Duodenal mucosa (tissue), 2 donors: ENCODE data around the gene UBE2M.

ENCODE experiments used
- H3K27ac ChIP-seq: one replicate; pipeline ENCODE4 v1.7.0; 2013; ENCODE audit warnings: low read depth, low read length
- H3K27me3 ChIP-seq, 2 donors: one replicate each; pipeline ENCODE4 v1.7.0; 2013; ENCODE audit warnings: low read length in 2 of 2, control low read depth in 1 of 2; ENCODE audit not compliant: insufficient read depth in 2 of 2, control insufficient read depth in 1 of 2
- H3K36me3 ChIP-seq, 2 donors: one replicate each; pipeline ENCODE4 v1.7.0; 2013; ENCODE audit warnings: low read length in 2 of 2, control low read depth in 1 of 2; ENCODE audit not compliant: insufficient read depth in 2 of 2, control insufficient read depth in 1 of 2
- H3K4me1 ChIP-seq, 2 donors: one replicate each; pipeline ENCODE4 v1.7.0; 2013; ENCODE audit warnings: low read length in 2 of 2, control low read depth in 1 of 2; ENCODE audit not compliant: insufficient read depth in 2 of 2, control insufficient read depth in 1 of 2
- H3K4me3 ChIP-seq, 2 donors: one replicate each; pipeline ENCODE4 v1.7.0; 2013; ENCODE audit warnings: low read length in 2 of 2, low read depth in 1 of 2
- H3K9ac ChIP-seq, 2 donors: one replicate each; pipeline ENCODE4 v1.7.0; 2013; ENCODE audit warnings: low read length in 2 of 2, low read depth in 1 of 2
- H3K9me3 ChIP-seq, 2 donors: one replicate each; pipeline ENCODE4 v1.7.0; 2013; ENCODE audit warnings: low read length in 2 of 2, control low read depth in 1 of 2; ENCODE audit not compliant: control insufficient read depth in 1 of 2

The UBE2M gene

DNA sequence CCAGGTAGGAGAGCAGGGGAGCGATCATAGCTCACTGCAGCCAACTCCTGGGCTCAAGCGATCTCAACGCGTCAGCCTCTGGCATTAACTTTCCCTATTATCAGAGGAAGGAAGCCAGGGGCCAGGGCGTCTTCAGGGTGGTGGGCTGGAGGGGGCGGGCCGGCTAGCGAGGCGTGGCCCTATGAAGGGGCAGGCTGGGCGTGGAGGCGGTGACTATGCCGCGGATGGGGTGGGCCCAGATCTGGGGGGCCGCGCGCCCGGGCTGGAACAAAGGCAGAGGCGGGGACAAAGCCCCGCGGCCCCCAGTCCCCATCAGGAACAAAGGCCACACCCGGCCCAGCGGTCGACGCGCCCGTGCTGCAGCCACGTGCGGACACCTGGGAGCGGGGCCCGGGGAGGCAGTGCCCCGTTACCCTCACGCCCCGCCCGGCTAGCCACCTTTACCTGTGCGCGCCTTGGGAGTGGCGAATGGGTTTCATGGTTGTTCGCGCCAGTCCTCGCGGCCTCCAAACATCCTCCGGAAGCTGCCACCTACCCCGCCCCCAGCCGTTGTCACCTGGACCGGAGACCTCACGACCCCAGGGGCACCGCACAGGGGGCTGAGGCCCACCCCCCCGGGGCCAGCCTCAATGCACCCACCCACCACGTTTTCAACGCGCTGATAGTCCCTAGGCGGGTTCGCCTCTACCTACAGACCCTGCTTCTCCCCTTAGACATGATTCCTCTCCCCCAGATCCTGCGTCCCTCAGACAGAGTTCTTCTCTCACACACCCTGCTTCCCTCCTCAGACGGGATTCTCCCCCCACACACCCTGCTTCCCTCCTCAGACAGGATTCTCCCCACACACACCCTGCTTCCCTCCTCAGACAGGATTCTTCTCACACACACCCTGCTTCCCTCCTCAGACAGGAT is 19.9 kb downstream of the UBE2M start:
- Histone ChIP-seq H3K27ac (no peak overlapping the region), H3K4me1 (peaks cover 6 to 7% of the 10 kb centered on the region in 2 donors), H3K4me3 (peak overlapping the region; percentile 22 to 58), H3K36me3 (no peaks in the 10 kb centered on the region), H3K9me3 (no peaks in the 10 kb centered on the region), H3K9ac (no peak overlapping the region), H3K27me3 (peaks cover 3 to 12% of the 10 kb centered on the region in 2 donors)

DNA sequence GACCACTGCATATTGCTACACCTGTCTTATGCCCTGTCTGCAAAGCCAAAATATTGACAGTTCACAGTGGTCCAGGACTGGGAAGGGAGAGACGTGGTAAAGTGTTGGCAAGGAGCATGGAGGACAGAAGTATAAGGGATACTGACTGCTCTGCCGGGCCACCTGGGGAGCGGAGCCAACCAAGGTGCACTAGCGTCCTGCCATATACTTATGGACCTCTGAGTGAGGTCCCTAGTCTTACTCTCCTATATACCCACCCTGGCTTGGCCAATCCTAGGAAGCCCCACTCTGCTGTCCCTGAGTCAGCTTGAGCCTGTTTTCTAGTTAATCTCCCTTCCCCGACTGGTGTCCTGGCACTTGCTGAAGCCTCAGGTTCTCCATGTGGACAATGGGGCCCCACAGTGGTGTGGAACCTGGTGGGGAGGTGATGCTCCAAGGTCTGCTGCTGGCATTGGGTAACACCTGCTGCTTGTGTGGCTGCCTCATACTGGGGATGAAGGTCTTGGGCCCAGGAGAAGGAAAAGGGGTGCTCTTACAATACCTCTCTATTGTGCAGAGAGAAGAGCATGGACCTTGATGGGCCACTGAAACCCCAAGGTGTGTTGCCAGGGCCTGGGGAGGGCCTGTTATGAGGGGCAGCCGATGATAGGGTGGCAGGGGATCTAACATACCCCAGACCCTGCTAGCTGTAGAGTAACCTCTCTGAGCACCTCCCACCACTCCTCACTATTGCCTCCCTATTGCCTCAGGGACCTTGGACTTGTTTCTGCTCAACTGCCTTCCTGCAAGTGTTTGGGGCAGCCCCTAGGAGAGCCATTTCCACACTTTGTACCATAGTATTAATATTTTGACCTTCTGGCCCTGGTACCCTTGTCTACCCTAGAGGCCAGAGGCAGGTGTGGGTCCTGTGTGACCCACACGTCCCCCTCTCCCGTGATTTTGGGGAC is 21.3 kb downstream of the UBE2M start:
- H3K9ac ChIP-seq = no peak overlapping the region

DNA sequence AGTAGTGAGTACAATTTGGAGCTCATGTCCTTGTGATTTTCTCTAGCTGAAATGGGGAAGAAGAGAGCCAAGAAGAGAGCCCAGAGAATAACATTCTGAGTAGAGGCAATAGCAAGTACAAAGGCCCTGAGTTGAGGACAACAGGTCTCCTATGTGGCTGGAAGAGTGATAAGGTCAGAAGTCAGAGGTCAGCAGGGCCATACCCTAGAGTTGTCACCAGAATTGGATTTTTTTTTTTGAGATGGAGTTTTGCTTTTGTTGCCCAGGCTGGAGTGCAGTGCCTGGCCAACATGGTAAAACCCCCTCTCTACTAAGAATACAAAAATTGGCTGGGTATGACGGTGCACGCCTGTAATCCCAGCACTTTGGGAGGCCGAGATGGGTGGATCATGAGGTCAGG is 22.6 kb downstream of the UBE2M start:
- peaks cover 3 to 12% of the 10 kb centered on the region in 2 donors for H3K27me3 ChIP-seq
- no peaks in the 10 kb centered on the region for H3K36me3 ChIP-seq
- no peak overlapping the region for H3K9ac ChIP-seq
- no peaks in the 10 kb centered on the region for H3K9me3 ChIP-seq
- H3K4me3 ChIP-seq = no peak overlapping the region
- no peak overlapping the region for H3K27ac ChIP-seq
- H3K4me1 ChIP-seq = peaks cover 6 to 11% of the 10 kb centered on the region in 2 donors

More for the DNA sequence above, 21.3 kb downstream of the UBE2M start:
- Histone ChIP-seq H3K27me3 (peaks cover 3 to 12% of the 10 kb centered on the region in 2 donors), H3K9me3 (no peaks in the 10 kb centered on the region), H3K36me3 (no peaks in the 10 kb centered on the region), H3K27ac (no peak overlapping the region), H3K4me1 (peaks cover 6 to 7% of the 10 kb centered on the region in 2 donors), H3K4me3 (no peak overlapping the region)

DNA sequence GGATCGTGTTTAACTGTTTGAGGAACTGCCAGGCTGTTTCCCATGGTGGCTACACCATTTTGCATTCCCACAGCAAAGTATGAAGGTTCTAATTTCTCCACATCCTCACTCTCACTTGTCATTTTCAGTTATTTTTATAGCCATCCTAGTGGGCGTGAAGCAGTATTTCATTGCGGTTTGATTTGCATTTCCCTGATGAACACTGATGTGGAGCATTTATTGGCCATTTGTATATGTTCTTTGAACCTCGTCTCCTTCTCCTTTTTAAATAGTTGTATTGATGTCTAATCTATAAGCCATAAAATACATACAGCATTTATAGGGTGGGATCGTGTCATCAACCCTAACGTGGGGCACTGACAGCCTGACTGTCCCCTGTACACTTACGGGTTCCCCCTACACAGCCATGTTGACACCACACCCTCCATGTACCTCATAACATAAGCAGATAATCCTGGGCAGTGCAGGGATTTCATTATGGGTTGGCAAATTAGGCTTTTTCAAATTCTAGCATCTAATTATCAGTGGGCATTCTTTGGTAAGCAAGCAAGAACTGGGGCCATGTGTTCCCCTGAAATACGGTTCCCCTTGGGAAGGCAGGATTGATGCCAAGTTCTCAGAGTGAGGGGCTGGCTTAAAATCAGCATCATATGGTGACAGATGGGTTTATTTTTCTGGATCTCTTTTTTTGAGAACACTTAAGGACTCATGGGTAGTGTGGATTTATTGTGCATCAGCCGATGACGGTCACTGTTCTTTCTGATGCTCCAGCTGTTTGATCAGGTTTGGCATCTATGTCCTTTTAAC is 27.2 kb downstream of the UBE2M start:
- H3K36me3 ChIP-seq = no peaks in the 10 kb centered on the region
- no peaks in the 10 kb centered on the region for H3K9me3 ChIP-seq
- H3K4me3 ChIP-seq = no peak overlapping the region
- H3K27ac ChIP-seq = no peak overlapping the region
- H3K9ac ChIP-seq = no peak overlapping the region
- H3K4me1 ChIP-seq = peaks cover 0 to 4% of the 10 kb centered on the region in 2 donors
- H3K27me3 ChIP-seq = no peaks in the 10 kb centered on the region

DNA sequence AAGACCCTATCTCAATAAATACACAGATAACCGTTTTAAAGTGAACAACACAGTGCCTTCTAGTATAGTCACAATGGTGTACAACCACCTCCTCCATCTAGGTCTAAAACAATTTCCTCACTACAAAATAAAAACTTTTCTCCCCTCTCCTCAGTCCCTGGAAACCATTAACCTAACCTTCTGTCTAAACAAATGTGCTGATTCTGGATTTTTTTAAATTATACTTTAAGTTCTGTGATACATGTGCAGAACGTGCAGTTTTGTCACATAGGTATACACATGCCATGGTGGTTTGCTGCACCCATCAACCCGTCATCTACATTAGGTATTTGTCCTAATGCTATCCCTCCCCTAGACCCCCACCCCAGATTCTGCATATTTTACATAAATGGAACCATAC is 29.0 kb downstream of the UBE2M start:
- H3K4me1 ChIP-seq = peaks cover 0 to 4% of the 10 kb centered on the region in 2 donors
- H3K27me3 ChIP-seq = no peaks in the 10 kb centered on the region
- no peaks in the 10 kb centered on the region for H3K36me3 ChIP-seq
- H3K9me3 ChIP-seq = no peaks in the 10 kb centered on the region
- H3K4me3 ChIP-seq = no peak overlapping the region
- no peak overlapping the region for H3K9ac ChIP-seq
- no peak overlapping the region for H3K27ac ChIP-seq

DNA sequence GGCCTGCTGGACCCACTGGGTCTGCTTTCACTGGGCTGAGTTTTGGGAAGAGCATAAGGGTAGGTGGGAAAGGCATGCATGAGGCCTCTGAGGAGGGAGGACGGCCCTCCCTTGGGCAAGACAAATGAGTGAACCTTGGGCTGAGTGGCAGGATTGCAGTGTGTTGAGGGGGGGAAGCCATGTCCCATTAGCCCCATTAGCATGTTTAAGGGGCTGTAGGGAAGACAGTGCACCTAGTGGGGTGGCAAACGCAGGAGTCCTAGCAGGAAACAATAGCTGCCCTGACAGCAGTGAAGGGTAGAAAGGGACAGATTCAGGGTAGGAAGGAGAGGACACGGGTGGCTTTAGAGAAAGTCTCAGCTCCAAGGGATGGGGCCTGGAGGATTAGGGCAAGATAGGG is 35.7 kb downstream of the UBE2M start:
- Histone ChIP-seq H3K27ac (no peak overlapping the region), H3K9me3 (no peaks in the 10 kb centered on the region), H3K36me3 (no peaks in the 10 kb centered on the region), H3K27me3 (no peaks in the 10 kb centered on the region), H3K9ac (no peak overlapping the region), H3K4me3 (no peak overlapping the region), H3K4me1 (peaks cover 19 to 25% of the 10 kb centered on the region in 2 donors)

DNA sequence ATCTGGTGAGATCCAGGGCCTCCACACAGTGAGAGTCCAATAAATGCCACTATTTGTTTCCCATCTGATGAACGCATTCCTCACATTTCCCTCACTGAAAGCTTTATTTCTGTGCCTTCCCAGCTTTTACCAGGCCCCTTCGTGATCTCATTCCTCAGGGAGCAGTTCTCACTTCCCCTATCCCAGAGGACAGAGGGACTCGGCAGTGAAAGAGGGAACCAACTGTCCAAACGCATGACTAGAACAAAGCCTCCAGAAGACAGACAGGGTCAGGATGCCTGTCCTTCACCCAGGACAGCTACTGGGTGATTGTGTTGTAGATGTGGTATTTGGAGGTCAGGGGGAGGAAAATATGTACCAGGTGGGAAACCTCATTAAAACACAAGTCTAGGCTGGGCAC is 36.8 kb downstream of the UBE2M start:
- Histone ChIP-seq H3K9me3 (no peaks in the 10 kb centered on the region), H3K9ac (peak overlapping the region in 1 of 2 donors; percentile 8), H3K27ac (no peak overlapping the region), H3K27me3 (no peaks in the 10 kb centered on the region), H3K4me1 (peaks cover 19 to 30% of the 10 kb centered on the region in 2 donors), H3K4me3 (no peak overlapping the region), H3K36me3 (peaks cover 2 to 10% of the 10 kb centered on the region in 2 donors)

DNA sequence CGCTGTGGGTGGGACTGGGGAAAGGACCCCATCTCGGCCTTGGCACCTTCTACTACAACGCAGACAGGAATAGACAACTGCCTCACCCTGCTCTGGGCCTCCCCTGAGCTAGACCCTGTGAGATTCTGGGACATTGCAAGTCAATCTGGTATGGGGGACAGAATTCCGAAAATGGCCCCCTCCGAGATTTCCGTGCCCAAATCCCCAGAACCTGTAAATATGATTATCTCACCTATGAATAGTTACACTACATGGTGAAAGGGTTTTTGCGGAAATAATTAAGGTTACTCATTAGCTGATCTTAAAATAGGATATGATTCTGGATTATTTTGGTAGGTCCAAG is 38.2 kb downstream of the UBE2M start:
- H3K27ac ChIP-seq = peak overlapping the region; percentile 98
- H3K4me1 ChIP-seq = peaks cover 19 to 36% of the 10 kb centered on the region in 2 donors
- H3K9me3 ChIP-seq = no peaks in the 10 kb centered on the region
- H3K9ac ChIP-seq = peak overlapping the region; percentile 90 to 92
- peak overlapping the region; percentile 73 to 88 for H3K4me3 ChIP-seq
- no peaks in the 10 kb centered on the region for H3K27me3 ChIP-seq
- H3K36me3 ChIP-seq = peaks cover 8 to 19% of the 10 kb centered on the region in 2 donors

DNA sequence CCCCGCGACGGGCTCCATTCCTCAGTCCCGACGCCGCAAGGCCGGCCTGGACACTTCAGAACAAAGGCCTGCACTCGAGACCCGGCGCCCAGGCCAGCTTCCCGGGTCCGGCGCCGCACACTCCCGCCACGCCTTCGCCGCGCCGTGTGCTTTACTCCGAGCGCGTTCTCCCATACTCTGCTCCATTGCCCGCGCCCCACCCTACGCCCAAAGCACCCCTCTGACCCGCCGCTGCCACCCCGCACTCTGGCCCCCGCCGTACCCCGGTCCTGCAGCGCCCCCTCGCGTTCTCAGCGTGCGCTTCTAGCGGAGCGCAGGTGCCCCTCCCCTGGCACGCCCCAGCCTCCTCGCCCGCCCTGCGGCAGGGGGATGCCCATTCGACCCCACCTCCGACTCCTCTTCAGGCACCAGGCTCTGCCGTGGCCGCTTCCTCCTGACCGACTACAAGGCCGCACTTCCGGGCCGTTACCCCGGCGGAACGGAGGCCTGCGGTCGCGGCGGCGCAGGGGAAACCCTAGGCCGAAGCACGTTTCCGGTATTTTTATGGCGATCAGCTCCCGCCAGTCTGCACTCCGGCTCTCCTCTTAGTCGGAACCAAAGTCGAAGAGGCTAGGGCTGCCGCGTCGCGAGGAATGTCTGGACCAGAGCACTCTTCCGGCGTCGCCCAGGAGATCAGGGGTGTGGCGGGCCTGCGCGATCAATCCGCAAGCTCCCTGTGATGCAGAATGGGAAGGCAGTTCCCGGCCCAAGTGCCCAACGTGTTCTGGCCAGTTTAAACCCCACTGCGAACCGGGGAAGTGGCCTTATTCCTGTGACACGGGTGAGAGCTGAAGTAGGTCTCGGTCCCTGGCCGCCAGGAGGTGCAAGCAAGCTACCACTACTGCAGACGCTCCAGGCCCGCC is 38.8 kb downstream of the UBE2M start, which contains the start of gene ZBTB45:
Gene ZBTB45 (minus strand): TSS at position 456 of the 902 bp plus-strand sequence. CDS start 2,137 bp downstream, outside the sequence.
- peak within 1 kb of the TSS; percentile 90 to 92 for H3K9ac ChIP-seq
- peaks cover 8 to 19% of the 10 kb centered on the region in 2 donors for H3K36me3 ChIP-seq
- peaks cover 19 to 37% of the 10 kb centered on the region in 2 donors for H3K4me1 ChIP-seq
- H3K4me3 ChIP-seq = peak within 1 kb of the TSS; percentile 73 to 88
- H3K27ac ChIP-seq = peak within 1 kb of the TSS; percentile 98
- H3K9me3 ChIP-seq = no peaks in the 10 kb centered on the region
- no peaks in the 10 kb centered on the region for H3K27me3 ChIP-seq
